ENCODE results near the gene SCAPER. TPM values are rescaled to one million over a fixed set of nuclear protein-coding genes. Genes with fewer than 3 reads are reported as not detected.

SCAPER gene
- total RNA-seq, 1 experiment from 2014 or later = 15.3 TPM

GRCh38 chr15:76865548-76865991 is 39.6 kb downstream of the SCAPER start:
- no TSS peak for BruUV-seq (replicated peaks)
- POLR2A ChIA-PET = no interaction called here

DNA sequence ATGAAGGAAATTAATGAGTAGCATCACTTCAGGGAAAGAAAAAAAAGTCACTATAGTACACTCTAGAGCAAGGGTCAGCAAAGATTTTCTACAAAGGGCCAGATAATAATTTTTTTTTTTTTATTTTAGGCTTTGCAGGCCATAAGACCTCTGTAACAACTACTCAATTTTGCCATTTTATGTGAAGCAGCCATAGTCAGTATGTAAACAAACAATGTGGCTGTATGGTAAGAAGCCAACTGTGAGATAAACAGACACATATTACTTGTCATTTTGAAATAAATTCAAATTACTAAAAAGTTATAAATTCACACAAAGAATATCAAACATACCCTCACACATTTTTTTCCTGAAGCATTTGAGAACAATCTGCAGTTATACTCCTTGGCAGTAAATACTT is 40.6 kb downstream of the SCAPER start:
- TF ChIP-seq SIN3A (IDR thresholded peaks at IDR 0.05; ENCODE audit: borderline replicate concordance, insufficient read depth, low read depth, low read length) = no peak
- no peak for TF ChIP-seq REST (IDR thresholded peaks at IDR 0.05; ENCODE audit: insufficient read depth in 1 of 2, low read depth in 2 of 2, low read length in 1 of 2)
- no peak for TF ChIP-seq CTCF (IDR thresholded peaks at IDR 0.05)
- TF ChIP-seq TCF7L2 (IDR thresholded peaks at IDR 0.05; ENCODE audit: low read depth, low read length) = no peak
- TF ChIP-seq POLR2AphosphoS5 (IDR thresholded peaks at IDR 0.05; ENCODE audit: low read depth, low read length) = no peak
- intact Hi-C loops (cut with micrococcal nuclease; ENCODE audit: unreplicated experiment) (loop anchor here (10.0 kb wide), 1 partner anchor 630 kb away; no protein-coding TSS in a partner anchor), in situ Hi-C loops (cut with HindIII; ENCODE audit: low pct_unique_long_range_greater_than_20kb, low sequenced_read_pairs) (no loop called here)
- ChIA-PET POLR2A (no interaction called here), CTCF (no interaction called here)
- no peaks in the 10 kb centered on the region for H3K4me1 ChIP-seq (ENCODE audit: control insufficient read depth, insufficient read depth, low read length)
- H3K36me3 ChIP-seq (ENCODE audit: control insufficient read depth, insufficient read depth, low read length) = no peaks in the 10 kb centered on the region
- H3K27ac ChIP-seq (ENCODE audit: low read length) = no peak overlapping the region
- no peak overlapping the region for H3K4me3 ChIP-seq (ENCODE audit: low read depth in 2 of 2, low read length in 2 of 2)
- no peaks in the 10 kb centered on the region for H3K9me3 ChIP-seq (ENCODE audit: control insufficient read depth, insufficient read depth, low read depth, low read length)
- ATAC-seq = no peak
- DNase-seq (ENCODE audit: low read depth, low spot score) = no peak
- BruUV-seq (replicated peaks) = no TSS peak
- no peaks in the 10 kb centered on the region for H3K27me3 ChIP-seq (ENCODE audit: control insufficient read depth, insufficient read depth, low read length)

More at GRCh38 chr15:76865548-76865991, 39.6 kb downstream of the SCAPER start:
- CTCF ChIA-PET = interaction anchor here (0.6 kb wide), 1 partner anchor 53 kb away, joined by 12 read pairs; no protein-coding TSS in a partner anchor
- intact Hi-C loops (cut with micrococcal nuclease; ENCODE audit: unreplicated experiment) = loop anchor here (10.0 kb wide), 1 partner anchor 631 kb away; no protein-coding TSS in a partner anchor
- Histone ChIP-seq H3K9me3 (ENCODE audit: control insufficient read depth, insufficient read depth, low read depth, low read length) (no peaks in the 10 kb centered on the region), H3K36me3 (ENCODE audit: control insufficient read depth, insufficient read depth, low read length) (no peaks in the 10 kb centered on the region), H3K4me1 (ENCODE audit: control insufficient read depth, insufficient read depth, low read length) (no peaks in the 10 kb centered on the region), H3K4me3 (ENCODE audit: low read depth in 2 of 2, low read length in 2 of 2) (no peak overlapping the region), H3K27ac (ENCODE audit: low read length) (no peak overlapping the region), H3K27me3 (ENCODE audit: control insufficient read depth, insufficient read depth, low read length) (no peaks in the 10 kb centered on the region)
- no peak for DNase-seq (ENCODE audit: low read depth, low spot score)
- in situ Hi-C loops (cut with HindIII; ENCODE audit: low pct_unique_long_range_greater_than_20kb, low sequenced_read_pairs) = no loop called here
- no peak for ATAC-seq
- TF ChIP-seq SIN3A (IDR thresholded peaks at IDR 0.05; ENCODE audit: borderline replicate concordance, insufficient read depth, low read depth, low read length) (no peak), REST (IDR thresholded peaks at IDR 0.05; ENCODE audit: insufficient read depth in 1 of 2, low read depth in 2 of 2, low read length in 1 of 2) (no peak), POLR2AphosphoS5 (IDR thresholded peaks at IDR 0.05; ENCODE audit: low read depth, low read length) (no peak), CTCF (IDR thresholded peaks at IDR 0.05) (no peak), TCF7L2 (IDR thresholded peaks at IDR 0.05; ENCODE audit: low read depth, low read length) (no peak)
